Testis (tissue), 3 donors: ENCODE data around the gene ATP1B2. TPM values are rescaled to one million over a fixed set of nuclear protein-coding genes. Genes with fewer than 3 reads are reported as not detected.

Experiments used
- DNase-seq: peaks from one replicate; pipeline ENCODE4 v3.0.0-alpha.2; 2019
- H3K27ac ChIP-seq, 2 donors: fragments of 200-600 bp; sonication (generic); one replicate each; pipeline ENCODE4 v1.5.1; 2019
- H3K27me3 ChIP-seq: fragments of 200-600 bp; sonication (generic); one replicate; pipeline ENCODE4 v1.5.1; 2019
- H3K36me3 ChIP-seq: fragments of 200-600 bp; sonication (generic); one replicate; pipeline ENCODE4 v1.5.1; 2017; ENCODE audit warnings: low read depth; ENCODE audit errors: missing control alignments
- H3K4me1 ChIP-seq: fragments of 200-600 bp; sonication (generic); one replicate; pipeline ENCODE4 v1.5.1; 2019
- H3K4me3 ChIP-seq, 2 donors: fragments of 200-600 bp; sonication (generic); one replicate each; pipeline ENCODE4 v1.5.1; 2017 to 2019
- H3K9me3 ChIP-seq: fragments of 200-600 bp; sonication (generic); one replicate; pipeline ENCODE4 v1.5.1; 2017
- POLR2A ChIP-seq: fragments of 450-650 bp; IDR thresholded peaks from one replicate; pipeline ENCODE4 v1.6.1; 2017; ENCODE audit warnings: antibody characterized with exemption, mild to moderate bottlenecking, moderate library complexity
- WGBS, 2 donors: methylation state at CpG; one replicate each; pipeline ENCODE4 v1.1.5; 2018; 5-methylcytosine and 5-hydroxymethylcytosine counted together
- intact Hi-C: fragments of 100-400 bp; cut with DNase I; formaldehyde crosslinking; loops from one replicate; pipeline ENCODE4 v1.15.1; 2023; ENCODE audit warnings: low total_unique reads
- polyA plus RNA-seq: library from polyadenylated mRNA; stranded (reverse); fragments of 350-450 nt; fragmentation: Illumina TruSeq; extraction: RNeasy Lipid Tissue Mini Kit (QIAGEN cat#74804); gene quantifications from one replicate; pipeline ENCODE4 v1.2.3, GENCODE V29; 2014; ENCODE audit warnings: low read depth, low replicate concordance; ENCODE audit not compliant: insufficient read depth
- total RNA-seq, 2 donors: library from RNA; depleted of rRNA; stranded (reverse); fragments of >200 nt; gene quantifications; one replicate each; pipeline ENCODE4 v1.2.3, GENCODE V29; 2016
- TF ChIP-seq, protein P1 (sequence below), 3 experiments: fragments of 450-650 bp in 2 of 3; fragments of 200-600 bp in 1 of 3; sonication (generic) in 1 of 3; IDR thresholded peaks; one replicate each; pipeline ENCODE4 v1.5.1; 2016 to 2019; ENCODE audit warnings: antibody characterized with exemption in 3 of 3, mild to moderate bottlenecking in 2 of 3, moderate library complexity in 1 of 3

The ATP1B2 gene
- total and polyA plus RNA-seq, 3 donors from 2014 or later, result 6.1 to 11.6 (median 10.1) TPM

DNA sequence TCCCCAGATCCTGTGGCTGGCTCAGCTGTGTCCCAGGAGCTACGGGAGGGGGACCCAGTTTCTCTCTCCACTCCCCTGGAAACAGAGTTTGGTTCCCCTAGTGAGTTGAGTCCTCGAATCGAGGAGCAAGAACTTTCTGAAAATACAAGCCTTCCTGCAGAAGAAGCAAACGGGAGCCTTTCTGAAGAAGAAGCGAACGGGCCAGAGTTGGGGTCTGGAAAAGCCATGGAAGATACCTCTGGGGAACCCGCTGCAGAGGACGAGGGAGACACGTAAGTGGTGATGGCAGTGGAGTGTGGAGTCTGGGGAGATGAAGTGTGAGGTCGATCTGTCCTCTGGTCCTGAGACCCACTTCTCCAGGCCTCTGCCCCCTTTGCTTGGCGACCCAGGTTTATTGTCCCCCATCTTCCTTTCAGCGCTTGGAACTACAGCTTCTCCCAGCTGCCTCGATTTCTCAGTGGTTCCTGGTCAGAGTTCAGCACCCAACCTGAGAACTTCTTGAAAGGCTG lies 38.1 kb downstream of the ATP1B2 start:
- DNase-seq, result no peak
- H3K27me3 ChIP-seq, result no peaks in the 10 kb centered on the region
- intact Hi-C loops, result no loop called here
- WGBS, 2 donors, result 6 to 9% methylated on average over 13 of the region's 13 CpGs
- TF ChIP-seq, protein P1, sequence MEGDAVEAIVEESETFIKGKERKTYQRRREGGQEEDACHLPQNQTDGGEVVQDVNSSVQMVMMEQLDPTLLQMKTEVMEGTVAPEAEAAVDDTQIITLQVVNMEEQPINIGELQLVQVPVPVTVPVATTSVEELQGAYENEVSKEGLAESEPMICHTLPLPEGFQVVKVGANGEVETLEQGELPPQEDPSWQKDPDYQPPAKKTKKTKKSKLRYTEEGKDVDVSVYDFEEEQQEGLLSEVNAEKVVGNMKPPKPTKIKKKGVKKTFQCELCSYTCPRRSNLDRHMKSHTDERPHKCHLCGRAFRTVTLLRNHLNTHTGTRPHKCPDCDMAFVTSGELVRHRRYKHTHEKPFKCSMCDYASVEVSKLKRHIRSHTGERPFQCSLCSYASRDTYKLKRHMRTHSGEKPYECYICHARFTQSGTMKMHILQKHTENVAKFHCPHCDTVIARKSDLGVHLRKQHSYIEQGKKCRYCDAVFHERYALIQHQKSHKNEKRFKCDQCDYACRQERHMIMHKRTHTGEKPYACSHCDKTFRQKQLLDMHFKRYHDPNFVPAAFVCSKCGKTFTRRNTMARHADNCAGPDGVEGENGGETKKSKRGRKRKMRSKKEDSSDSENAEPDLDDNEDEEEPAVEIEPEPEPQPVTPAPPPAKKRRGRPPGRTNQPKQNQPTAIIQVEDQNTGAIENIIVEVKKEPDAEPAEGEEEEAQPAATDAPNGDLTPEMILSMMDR (IDR thresholded peaks at IDR 0.05), result no peak
- no peak for TF ChIP-seq POLR2A
- H3K4me1 ChIP-seq, result peaks cover 23% of the 10 kb centered on the region
- H3K9me3 ChIP-seq, result no peaks in the 10 kb centered on the region
- no peaks in the 10 kb centered on the region for H3K36me3 ChIP-seq
- peak overlapping the region; percentile 51 to 92 for H3K4me3 ChIP-seq
- H3K27ac ChIP-seq, result peak overlapping the region in 1 of 2 donors; percentile 60

DNA sequence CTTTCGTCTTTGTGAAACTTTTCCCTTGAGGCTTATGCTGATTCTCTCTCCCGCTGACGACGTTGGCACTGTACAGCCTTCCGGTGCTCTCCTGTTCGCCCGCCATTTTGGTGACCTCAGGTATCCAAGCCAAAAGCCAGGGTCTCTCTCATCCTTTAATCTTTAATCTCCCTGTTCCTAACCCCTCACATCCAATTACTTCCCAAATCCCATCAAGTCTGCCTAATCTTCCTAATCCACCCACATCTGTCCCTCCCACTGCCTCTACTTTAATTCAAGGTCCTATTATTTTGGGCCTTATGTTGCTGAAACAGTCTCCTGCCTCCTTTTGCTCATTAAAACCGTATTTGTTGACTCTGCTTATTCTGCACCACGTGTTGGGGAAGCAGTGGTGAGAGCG lies 44.9 kb downstream of the ATP1B2 start:
- no peaks in the 10 kb centered on the region for H3K36me3 ChIP-seq

DNA sequence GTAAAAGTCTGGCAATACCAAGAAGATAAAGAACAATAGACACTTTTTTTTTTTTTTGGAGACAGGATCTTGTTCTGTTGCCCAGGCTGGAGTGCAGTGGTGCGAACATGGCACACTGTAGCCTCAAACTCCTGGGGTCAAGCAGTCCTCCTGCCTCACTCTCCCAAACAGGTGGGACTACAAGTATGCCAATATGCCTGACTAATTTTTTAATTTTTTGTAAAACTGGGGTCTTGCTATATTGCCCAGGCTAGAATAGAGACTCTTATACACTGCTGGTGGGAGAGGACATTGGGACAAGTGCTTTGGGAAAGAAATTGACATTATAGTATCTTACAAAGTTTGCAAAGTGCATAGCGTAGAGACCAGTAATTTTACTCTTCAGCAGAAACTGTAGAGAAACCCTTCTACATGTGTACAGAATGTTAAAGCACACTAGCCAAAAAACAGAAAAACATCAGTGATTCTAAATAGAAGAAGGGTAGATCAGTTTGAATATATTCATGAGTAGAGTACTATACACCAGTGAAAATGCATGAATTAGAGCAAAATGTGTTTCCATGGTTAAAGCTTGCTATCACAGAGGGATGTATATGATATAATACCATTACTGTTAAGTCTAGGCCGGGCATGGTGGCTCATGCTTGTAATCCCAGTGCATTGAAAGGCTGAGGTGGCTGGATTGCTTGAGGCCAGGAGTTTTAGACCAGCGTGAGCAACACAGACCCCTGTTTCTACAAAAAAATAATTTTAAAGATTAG lies 47.3 kb downstream of the ATP1B2 start:
- no peak for TF ChIP-seq POLR2A
- TF ChIP-seq, protein P1 (IDR thresholded peaks at IDR 0.05), result no peak
- no peak overlapping the region for H3K4me3 ChIP-seq
- DNase-seq, result no peak
- intact Hi-C loops, result no loop called here
- H3K4me1 ChIP-seq, result peaks cover 3% of the 10 kb centered on the region
- no peak overlapping the region for H3K27ac ChIP-seq
- 91 to 94% methylated on average over 4 of the region's 4 CpGs for WGBS, 2 donors
- H3K27me3 ChIP-seq, result no peaks in the 10 kb centered on the region
- no peaks in the 10 kb centered on the region for H3K9me3 ChIP-seq
- H3K36me3 ChIP-seq, result no peaks in the 10 kb centered on the region

More for the DNA sequence above, 44.9 kb downstream of the ATP1B2 start:
- H3K4me1 ChIP-seq, result peaks cover 3% of the 10 kb centered on the region
- TF ChIP-seq POLR2A, result no peak
- TF ChIP-seq, protein P1 (IDR thresholded peaks at IDR 0.05), result no peak
- WGBS, 2 donors, result 70 to 84% methylated on average over 10 of the region's 10 CpGs
- H3K27me3 ChIP-seq, result no peaks in the 10 kb centered on the region
- H3K4me3 ChIP-seq, result peak overlapping the region in 1 of 2 donors; percentile 13
- intact Hi-C loops, result no loop called here
- DNase-seq, result no peak
- no peaks in the 10 kb centered on the region for H3K9me3 ChIP-seq
- H3K27ac ChIP-seq, result no peak overlapping the region

DNA sequence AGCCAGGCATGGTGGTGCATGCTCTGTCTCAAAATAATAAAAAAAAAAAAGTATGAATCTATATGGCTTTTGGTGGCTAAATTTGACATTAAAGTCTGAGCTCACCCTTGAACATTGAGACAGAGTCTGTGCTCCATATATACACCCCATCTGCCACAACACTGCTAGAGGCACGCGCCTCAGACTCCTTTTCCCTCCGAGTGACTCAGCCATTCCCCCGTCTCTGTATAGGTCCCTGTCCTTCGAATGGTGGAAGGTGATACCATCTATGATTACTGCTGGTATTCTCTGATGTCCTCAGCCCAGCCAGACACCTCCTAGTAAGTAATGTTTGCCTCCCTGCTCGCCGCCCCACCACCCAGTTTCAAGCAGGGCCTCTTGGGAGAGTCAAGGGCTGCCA lies 49.8 kb downstream of the ATP1B2 start:
- DNase-seq, result no peak
- no peak for TF ChIP-seq POLR2A
- TF ChIP-seq, protein P1 (IDR thresholded peaks at IDR 0.05), result no peak
- Histone ChIP-seq H3K27me3 (no peaks in the 10 kb centered on the region), H3K4me3 (no peak overlapping the region), H3K36me3 (no peaks in the 10 kb centered on the region), H3K27ac (no peak overlapping the region), H3K9me3 (no peaks in the 10 kb centered on the region), H3K4me1 (peaks cover 15% of the 10 kb centered on the region)
- 94 to 99% methylated on average over 7 of the region's 7 CpGs for WGBS, 2 donors
- intact Hi-C loops, result no loop called here
